Stimulated activated CD4-positive, alpha-beta T cell treated with anti-CD3 and anti-CD28 coated beads, TNF-alpha, amount 100 ng/mL, for 48 hours (primary cell): Measurements from ENCODE around the gene GPR42.
"Not testable (repeated sequence)": the region's sequence is repeated elsewhere in the genome, so short reads cannot be mapped to it uniquely, and the experiment has no call there.

Experiments
- DNase-seq, 3 donors: peaks; one replicate each; pipeline ENCODE4 v3.0.0-alpha.2; 2020; ENCODE audit warnings: low read depth in 3 of 3

GPR42 gene

DNA sequence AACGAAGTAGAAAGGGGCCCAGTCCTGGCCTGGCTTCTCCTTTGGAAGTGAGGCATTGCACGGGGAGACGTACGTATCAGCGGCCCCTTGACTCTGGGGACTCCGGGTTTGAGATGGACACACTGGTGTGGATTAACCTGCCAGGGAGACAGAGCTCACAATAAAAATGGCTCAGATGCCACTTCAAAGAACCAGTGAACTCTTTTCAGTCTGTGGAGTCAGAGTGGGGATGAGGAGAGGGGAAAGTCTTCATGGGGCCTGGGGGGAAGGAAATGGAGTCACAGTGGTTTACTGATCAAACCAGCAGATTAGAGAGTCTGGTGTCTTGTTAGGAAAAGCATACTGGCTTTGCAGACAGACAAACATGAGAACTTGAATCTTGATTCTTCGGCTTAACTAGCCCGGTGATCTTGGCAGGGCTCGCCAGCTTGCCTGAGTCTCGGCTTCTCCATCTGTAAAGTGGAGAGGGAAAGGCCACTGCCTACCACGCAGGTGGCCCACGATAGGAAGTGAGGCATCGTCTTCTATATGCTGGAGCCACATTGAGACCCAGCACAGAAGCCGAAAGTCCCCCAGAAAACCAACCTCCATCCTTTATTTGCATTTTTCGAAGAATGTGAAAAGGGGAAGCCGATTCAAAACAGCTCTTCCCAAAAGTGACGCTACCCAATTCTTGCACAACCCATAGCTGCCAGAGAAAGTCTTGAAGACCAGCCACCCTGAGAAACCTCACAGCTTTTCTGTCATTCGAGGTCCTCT is 23.5 kb upstream of the GPR42 start, which contains the start of gene FFAR1:
TSS of gene FFAR1 (plus strand) at position 732 of the 759 bp plus-strand sequence. CDS start 3,650 bp downstream, outside the sequence.
- peak; percentile 43 to 65 (median 51) for DNase-seq

DNA sequence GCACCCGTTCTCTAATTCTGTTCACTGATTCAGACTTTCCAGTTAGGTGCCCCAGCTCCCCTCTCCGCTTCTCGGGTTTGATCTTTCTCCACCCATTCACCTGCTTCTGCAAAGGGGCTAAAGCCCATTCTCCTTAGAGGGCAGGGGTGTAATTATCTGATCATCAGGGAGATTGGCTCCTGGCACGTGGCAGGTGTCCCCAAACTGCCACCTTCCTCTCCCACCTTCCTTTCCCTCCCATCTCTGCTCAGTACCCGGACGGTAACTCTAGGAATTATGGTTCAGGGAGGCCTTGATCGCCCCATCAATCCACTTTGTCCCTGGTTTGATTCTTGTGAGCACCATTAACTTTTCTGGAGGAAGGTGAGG is 23.0 kb upstream of the GPR42 start:
- no peak for DNase-seq

- DNase-seq = no peak
Observed at GRCh38 chr19:35348911-35349611, 21.8 kb upstream of the GPR42 start.

DNA sequence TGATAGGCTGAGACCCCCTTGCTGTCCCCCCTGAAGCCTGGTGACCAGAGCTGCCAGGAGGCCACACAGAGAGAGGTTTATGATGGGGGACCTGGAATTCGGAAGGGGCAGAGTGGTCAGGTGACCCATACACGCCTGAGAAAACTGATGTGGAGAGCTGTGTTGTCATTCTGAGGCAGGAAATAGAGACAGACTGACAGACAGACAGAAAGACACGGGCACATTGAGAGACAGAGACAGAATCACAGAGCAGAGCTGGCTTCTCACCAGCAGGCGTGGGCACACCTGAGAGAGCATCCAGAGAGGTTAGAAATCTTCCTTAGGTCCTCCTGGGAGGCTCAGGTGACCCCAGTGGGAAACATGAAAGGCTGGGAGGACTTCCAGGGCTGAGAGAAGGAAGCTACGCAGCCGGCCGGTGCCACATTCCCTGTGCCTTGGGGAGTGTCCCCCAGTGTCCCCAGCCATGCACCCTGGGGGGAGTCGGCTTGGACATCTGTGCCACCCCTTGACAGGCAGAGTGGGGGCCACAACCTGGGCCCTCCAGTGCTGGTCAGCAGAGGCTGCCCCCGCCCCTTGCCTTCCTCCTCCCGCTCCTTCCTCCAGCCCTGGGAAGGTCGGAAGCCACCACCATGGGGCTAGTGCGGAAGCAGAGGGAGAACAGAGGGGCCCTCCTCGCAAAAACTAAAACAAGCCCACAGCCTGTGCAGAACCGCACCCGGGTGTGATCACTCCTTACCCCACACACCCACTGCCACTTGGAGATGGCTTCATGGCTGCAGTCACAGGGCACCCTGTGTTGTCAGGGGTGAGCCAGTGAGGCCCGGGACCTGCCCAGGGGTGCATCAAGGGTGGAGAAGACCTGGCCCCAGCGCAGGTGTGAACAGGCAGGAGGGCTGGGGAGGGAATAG is 21.0 kb upstream of the GPR42 start:
- DNase-seq = no peak

DNA sequence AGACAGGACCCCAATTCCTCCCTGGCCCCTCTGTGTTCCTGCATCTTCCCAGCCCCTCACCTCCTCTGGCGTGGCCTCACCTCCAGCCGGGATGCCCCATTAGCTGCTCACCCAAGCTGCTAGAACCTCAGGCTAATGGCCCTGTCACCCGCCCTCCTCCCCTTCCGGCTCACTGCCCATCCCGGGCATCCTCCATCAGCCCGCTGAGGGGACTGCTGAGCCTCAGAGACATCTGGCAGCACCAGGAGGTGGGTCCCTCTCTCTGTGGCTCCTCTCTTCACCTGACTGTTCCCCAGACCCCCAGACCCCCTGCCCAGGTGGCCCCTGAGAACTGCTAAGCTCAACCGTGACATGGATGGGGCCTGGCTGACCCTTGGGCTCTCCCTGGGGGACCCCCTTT is 20.3 kb upstream of the GPR42 start:
- no peak for DNase-seq

DNA sequence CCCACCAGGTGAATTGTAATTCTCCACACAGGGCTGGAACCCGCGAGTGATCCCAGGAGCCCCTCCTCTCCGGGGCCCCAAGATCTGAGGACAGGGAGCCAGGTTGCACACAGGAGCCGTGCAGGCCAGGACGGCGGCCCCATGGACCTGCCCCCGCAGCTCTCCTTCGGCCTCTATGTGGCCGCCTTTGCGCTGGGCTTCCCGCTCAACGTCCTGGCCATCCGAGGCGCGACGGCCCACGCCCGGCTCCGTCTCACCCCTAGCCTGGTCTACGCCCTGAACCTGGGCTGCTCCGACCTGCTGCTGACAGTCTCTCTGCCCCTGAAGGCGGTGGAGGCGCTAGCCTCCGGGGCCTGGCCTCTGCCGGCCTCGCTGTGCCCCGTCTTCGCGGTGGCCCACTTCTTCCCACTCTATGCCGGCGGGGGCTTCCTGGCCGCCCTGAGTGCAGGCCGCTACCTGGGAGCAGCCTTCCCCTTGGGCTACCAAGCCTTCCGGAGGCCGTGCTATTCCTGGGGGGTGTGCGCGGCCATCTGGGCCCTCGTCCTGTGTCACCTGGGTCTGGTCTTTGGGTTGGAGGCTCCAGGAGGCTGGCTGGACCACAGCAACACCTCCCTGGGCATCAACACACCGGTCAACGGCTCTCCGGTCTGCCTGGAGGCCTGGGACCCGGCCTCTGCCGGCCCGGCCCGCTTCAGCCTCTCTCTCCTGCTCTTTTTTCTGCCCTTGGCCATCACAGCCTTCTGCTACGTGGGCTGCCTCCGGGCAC is 19.3 kb upstream of the GPR42 start:
- no peak for DNase-seq

GRCh38 chr19:35352177-35352447 is 18.8 kb upstream of the GPR42 start:
- DNase-seq = no peak

- peak; percentile 59 to 67 (median 65) for DNase-seq
Observed at GRCh38 chr19:35352448-35353304, 18.2 kb upstream of the GPR42 start.

GRCh38 chr19:35353635-35354034 is 17.2 kb upstream of the GPR42 start:
- no peak for DNase-seq

DNA sequence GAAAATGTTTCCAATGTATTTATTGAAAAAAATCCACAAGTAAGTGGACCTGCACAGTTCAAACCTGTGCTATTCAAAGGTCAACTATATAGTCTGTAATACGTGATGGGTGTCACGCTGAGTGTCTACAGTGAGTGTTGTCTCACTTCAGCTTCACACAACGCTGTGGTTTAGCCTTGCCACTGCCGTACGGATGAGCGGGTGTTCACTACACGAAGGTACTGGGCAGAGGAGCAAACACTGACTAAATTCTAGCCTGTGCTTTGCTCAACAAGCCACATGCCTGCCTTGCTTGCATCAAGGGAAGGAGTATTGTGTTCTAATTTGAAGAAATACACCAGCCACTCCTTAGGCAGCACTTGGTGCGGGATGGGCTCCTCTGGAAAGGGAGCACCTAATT is 16.0 kb upstream of the GPR42 start:
- no peak for DNase-seq

GRCh38 chr19:35355791-35356460 is 14.9 kb upstream of the GPR42 start:
- no peak for DNase-seq

DNA sequence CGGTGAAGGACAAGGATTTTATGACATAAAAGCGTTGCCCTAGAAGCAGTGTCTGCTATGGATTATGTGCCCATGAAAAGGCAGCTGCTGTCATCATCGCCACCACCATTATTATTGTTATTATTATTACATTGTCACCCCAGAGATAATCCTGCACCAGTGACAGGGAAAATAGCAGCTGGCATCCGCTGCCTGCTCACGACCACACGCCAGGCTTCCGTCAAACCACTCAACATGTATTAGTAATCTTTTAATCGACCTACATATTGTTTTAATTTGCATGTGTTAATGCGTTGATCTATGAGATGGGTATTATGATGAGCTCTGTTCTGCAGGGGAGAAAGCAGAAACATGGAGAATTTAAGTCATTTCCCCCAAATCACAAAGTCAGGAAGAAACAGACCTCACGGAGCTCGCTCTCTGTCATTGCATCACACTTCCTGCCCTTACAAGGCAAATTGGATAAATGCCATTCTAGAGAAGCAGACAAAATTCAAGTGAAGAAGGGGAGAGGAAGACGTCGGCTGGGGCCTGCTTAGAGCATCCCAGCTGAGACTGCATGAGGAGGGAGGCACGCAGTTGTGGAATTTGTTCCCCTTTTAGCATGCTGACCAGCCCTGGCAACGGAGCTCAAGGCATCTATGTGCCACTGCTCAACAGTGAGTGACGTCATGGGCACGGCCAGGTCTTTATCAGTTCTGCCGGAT is 12.8 kb upstream of the GPR42 start, which contains the start of gene FFAR3:
TSS of gene FFAR3 (plus strand) at position 594 of the 707 bp plus-strand sequence. CDS start 431 bp downstream, outside the sequence.
- DNase-seq = no peak

DNA sequence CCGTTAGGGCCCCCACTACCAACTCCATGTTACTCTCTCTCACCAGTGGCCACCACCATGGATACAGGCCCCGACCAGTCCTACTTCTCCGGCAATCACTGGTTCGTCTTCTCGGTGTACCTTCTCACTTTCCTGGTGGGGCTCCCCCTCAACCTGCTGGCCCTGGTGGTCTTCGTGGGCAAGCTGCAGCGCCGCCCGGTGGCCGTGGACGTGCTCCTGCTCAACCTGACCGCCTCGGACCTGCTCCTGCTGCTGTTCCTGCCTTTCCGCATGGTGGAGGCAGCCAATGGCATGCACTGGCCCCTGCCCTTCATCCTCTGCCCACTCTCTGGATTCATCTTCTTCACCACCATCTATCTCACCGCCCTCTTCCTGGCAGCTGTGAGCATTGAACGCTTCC is 12.0 kb upstream of the GPR42 start:
- not testable (repeated sequence) for DNase-seq

DNA sequence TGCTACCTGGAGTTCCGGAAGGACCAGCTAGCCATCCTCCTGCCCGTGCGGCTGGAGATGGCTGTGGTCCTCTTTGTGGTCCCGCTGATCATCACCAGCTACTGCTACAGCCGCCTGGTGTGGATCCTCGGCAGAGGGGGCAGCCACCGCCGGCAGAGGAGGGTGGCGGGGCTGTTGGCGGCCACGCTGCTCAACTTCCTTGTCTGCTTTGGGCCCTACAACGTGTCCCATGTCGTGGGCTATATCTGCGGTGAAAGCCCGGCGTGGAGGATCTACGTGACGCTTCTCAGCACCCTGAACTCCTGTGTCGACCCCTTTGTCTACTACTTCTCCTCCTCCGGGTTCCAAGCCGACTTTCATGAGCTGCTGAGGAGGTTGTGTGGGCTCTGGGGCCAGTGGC is 11.5 kb upstream of the GPR42 start:
- not testable (repeated sequence) for DNase-seq

GRCh38 chr19:35360081-35360480 is 10.8 kb upstream of the GPR42 start:
- not testable (repeated sequence) for DNase-seq

DNA sequence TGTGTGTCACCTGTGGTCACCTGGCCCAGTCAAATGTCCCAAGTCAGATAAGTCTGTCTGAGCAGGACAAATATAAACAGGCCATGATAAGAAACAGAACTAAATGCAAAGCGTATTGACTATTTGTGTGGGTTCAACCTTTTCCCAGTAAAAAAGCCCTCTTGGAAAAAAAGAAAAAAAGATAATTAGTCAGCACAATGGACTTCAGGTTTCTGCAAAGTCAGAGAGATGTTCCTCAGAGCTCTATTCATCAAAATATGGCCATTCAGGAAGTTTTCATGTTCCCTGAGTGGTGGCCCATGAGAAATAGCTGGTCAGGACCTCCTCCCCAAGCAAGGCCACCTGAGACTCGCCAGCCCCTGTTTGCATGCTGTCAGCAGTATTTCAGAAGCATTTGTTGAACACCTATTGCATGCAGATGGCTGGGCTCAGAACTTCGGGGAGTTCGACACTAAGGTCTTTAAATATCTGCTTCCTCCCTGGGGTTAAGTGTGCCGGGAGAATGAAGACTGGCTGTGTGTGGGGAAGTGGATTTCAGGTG is 9.9 kb upstream of the GPR42 start:
- DNase-seq = no peak

DNA sequence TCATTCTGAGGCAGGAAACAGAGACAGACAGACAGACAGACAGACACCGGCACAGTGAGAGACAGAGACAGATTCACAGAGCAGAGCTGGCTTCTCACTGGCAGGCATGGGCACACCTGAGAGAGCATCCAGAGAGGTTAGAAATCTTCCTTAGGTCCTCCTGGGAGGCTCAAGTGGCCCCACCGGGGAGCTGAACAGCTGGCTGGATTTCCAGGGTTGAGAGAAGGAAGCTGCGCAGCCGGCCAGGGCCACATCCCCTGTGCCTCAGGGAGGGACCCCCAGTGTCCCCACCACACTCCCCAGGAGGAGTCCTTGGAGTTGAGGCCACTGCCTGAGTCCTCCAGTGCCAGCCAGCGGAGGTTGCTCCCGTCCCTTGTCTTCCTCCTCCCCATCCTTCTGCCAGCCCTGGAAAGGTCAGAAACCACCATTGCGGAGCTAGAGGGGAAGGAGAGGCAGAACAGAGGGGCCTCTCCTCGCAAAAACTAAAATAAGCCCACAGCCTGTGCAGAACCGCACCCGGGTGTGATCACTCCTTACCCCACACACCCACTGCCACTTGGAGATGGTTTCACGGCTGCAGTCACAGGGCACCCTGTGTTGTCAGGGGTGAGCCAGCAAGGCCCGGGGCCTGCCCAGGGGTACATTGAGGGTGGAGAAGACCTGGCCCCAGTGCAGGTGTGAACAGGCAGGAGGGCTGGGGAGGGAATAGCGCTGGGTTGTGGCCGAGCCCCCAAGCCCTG is 8.4 kb upstream of the GPR42 start:
- DNase-seq = no peak

- no peak for DNase-seq
Observed at GRCh38 chr19:35363001-35363590, 7.8 kb upstream of the GPR42 start.
